Sigmoid colon (tissue), 4 donors: ENCODE data around the gene CFAP20.

Experiments
- EP300 ChIP-seq, 4 donors: sonication (generic); formaldehyde crosslinking; IDR thresholded peaks; one replicate each; pipeline ENCODE4 v1.6.1; 2017; ENCODE audit warnings: antibody characterized with exemption in 4 of 4
- POLR2A ChIP-seq, 2 donors: fragments of 450-650 bp; IDR thresholded peaks; one replicate each; pipeline ENCODE4 v1.6.1; 2016; ENCODE audit warnings: antibody characterized with exemption in 2 of 2, mild to moderate bottlenecking in 2 of 2, moderate library complexity in 2 of 2
- POLR2AphosphoS5 ChIP-seq, 4 donors: sonication (generic); formaldehyde crosslinking; IDR thresholded peaks; one replicate each; pipeline ENCODE4 v1.6.1; 2017; ENCODE audit warnings: antibody characterized with exemption in 4 of 4
- TF ChIP-seq, protein P1 (sequence below), 4 experiments: fragments of 450-650 bp in 3 of 4; fragments of 200-600 bp in 1 of 4; IDR thresholded peaks; one replicate each; pipeline ENCODE4 v1.5.1; 2016 to 2019; ENCODE audit warnings: antibody characterized with exemption in 4 of 4, mild to moderate bottlenecking in 3 of 4, moderate library complexity in 2 of 4

DNA sequence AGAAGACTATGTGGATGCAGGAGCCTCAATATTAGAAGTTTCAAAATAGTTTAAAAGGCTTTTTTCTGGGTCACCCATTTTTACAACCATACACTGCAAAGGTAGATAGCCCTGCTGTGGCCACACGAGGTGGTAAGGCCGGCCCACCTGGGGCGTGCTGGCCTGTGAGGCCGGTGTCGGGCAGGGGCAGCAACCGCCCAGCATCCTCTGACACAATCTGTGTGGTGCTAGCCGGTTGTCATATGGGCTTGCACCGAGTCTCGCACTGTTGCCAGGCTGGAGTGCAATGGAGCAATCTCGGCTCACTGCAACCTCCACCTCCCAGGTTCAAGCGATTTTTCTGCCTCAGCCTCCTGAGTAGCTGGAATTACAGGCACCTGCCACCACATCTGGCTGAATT is 44.0 kb downstream of the CFAP20 start:
- TF ChIP-seq, protein P1, sequence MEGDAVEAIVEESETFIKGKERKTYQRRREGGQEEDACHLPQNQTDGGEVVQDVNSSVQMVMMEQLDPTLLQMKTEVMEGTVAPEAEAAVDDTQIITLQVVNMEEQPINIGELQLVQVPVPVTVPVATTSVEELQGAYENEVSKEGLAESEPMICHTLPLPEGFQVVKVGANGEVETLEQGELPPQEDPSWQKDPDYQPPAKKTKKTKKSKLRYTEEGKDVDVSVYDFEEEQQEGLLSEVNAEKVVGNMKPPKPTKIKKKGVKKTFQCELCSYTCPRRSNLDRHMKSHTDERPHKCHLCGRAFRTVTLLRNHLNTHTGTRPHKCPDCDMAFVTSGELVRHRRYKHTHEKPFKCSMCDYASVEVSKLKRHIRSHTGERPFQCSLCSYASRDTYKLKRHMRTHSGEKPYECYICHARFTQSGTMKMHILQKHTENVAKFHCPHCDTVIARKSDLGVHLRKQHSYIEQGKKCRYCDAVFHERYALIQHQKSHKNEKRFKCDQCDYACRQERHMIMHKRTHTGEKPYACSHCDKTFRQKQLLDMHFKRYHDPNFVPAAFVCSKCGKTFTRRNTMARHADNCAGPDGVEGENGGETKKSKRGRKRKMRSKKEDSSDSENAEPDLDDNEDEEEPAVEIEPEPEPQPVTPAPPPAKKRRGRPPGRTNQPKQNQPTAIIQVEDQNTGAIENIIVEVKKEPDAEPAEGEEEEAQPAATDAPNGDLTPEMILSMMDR (IDR thresholded peaks at IDR 0.05): no peak
- TF ChIP-seq POLR2AphosphoS5 (IDR thresholded peaks at IDR 0.05) (no peak), EP300 (IDR thresholded peaks at IDR 0.05) (no peak), POLR2A (IDR thresholded peaks at IDR 0.05) (no peak)
